Left cardiac atrium (tissue), 4 donors: ENCODE results near the gene VPS37C. TPM values are rescaled to one million over a fixed set of nuclear protein-coding genes. Genes with fewer than 3 reads are reported as not detected.
"Not testable (repeated sequence)": the region's sequence is repeated elsewhere in the genome, so short reads cannot be mapped to it uniquely, and the experiment has no call there.

Experiments
- ATAC-seq, 2 donors: fragments of 200-7000 bp; cut with Tn5 transposase; one replicate each; pipeline ENCODE4 v1.9.1; 2020; ENCODE audit warnings: mild to moderate bottlenecking in 2 of 2, moderate library complexity in 2 of 2
- DNase-seq: peaks from one replicate; pipeline ENCODE4 v3.0.0-alpha.2; 2020
- intact Hi-C, 2 donors: fragments of 100-400 bp; cut with DNase I; formaldehyde crosslinking; loops; one replicate each; pipeline versions ENCODE4 v1.14.1 to v1.15.1; 2022 to 2023
- long read RNA-seq: library from polyadenylated mRNA; unstranded; transcript quantifications from one replicate; pipeline ENCODE4 v2.0.0, GENCODE V29; 2021
- total RNA-seq, 2 donors: library from RNA; stranded (reverse); fragmentation: NEBNext Ultra II Directional; extraction: Animal tissue kit (Norgen Biotek cat#: 25700); gene quantifications; one replicate each; pipeline ENCODE4 v1.2.1, GENCODE V29; 2021
- donor health status: DM: no; HTN: yes; CAD: no.
- donor health status: DM: no; HTN: yes; CAD: no; lungs with severe emphysema.
- donor health status: DM: yes; HTN: yes; CAD: no.
- donor health status: Dilated cardiomyopathy.

The VPS37C gene
- total RNA-seq: 10 to 100 TPM; 18.6 to 23.1 TPM
- long read RNA-seq, partial matches to known transcripts: 0 of 8 reads
- long read RNA-seq, other reads (novel, unspliced or antisense): 6 of 8 reads

DNA sequence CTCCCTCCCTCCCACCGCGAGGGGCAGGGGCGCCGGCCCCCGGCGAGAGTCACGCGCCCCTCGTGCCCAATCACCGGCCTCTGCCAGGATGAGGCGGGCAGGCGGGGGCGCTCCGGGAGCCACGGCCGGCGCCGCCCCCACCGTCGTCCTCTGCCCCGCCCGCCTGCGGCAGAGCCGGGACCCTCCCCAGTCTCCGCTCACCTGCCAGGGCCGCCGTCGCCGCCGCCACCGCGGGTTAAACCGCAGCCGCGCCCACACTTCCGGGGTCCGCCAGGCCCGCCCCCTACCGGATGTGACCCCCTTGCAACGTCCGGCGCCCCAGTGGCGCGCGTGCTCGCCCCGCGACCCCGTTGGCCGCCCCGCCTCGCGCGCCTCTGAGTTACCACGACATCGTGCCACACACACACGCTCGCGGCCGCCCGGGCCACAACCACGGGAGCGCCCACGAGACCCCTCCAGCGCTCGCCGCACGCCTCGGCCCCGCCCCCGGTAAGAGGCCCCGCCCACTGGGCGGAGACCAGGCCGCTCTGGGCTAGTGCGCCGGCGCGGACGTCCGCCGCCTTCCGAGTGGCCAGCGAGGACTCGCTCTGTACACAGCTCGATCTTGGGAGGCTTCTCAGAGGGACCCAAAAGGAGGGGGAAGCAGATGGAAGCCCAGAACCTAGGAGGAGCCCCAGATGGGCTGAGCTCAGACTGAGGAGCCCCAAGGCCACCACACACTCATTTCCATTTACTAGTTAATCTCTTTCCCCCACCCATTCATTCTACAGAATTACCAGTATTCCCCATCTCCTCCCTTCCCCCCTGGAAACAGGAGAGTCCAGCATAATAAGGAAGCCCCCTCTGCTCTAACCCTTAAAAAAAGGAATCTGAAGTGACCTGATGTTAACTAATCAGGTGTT is at the start of gene VPS37C:
Gene VPS37C, minus strand, starts transcription at position 237 of the 902 bp plus-strand sequence. CDS start 22,597 bp downstream, outside the sequence.
- DNase-seq (peak; percentile 89), ATAC-seq (peak; percentile 96 to 97)
- intact Hi-C loops: no loop called here

DNA sequence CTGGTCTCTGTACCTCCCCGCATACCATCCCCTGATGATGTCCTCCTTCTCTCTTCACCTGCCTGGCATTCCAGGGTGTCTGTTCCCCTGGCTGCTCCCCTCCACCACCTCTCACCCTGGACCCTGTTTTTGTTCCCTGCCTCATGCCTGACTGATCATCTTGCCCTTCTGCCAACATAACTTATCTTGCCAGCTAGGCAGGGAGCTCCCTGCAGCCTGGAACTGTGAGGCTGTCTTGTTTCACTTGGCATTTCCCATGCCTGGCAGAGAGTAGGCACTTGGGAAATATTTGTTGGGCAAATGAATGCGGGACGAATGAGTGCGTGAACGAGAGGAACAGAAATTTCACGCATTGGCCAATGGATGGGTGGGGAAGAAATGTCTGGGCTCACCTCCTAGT is 49.4 kb upstream of the VPS37C start:
- DNase-seq, intact Hi-C loops: not testable (repeated sequence)
- ATAC-seq: peak; percentile 44 to 64

DNA sequence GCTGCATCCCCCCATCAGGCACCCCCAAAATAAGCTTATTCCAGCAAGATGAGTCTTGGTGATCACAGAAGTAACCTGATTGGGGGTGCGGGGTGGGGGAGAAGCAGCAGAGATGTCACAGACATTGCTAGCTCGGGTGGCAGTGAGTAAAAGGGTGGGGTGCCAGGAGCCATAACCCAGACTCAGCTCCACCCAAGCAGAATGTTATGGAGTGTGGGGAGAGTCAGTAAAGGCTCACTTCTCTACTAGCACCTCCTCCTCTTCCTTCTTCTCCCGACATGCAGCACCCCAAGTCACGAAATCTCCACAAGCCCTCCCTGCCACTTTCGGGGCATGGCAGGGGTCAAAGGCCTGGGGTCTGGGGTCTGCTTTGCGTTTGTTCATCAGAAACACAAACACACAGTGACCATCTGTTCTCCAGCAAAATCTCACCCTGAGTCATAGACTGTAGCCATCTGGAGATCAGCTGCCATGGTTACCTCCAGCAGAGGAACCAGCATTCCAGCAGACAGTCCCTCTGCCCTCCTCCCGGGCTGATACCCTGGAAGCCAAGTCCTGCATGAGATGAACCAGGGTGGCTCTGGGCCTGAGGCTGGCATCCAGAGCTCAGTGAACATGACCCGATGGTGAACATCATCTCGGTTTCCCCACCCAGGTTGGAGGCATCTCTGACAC is 46.5 kb upstream of the VPS37C start:
- ATAC-seq, DNase-seq, intact Hi-C loops: not testable (repeated sequence)

DNA sequence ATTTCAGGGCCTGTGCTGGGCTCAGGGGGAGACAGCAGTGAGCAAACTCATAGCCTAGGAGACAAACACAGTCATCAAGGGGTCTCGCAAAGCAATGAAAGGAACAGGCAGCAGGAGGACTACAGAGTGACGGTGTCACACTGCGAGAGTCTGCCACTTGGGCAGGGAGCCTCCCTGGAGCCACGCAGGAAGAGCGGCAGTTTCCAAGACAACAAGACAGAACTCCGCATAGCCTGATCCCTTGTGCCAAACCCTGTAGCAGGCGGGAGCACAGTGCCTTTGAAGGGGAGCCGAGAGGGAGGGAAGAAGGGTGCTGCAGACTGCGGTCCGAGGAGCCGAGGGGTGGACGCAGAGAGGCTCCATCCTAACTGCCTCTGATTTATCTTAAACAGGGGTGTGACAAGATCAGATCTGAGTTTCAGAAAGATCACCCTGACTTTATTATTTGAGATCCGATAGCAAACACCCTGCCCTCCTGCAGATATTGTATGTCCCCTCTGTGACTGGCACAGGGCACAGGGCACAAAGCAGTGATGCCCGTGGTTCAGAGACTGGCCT is 43.4 kb upstream of the VPS37C start:
- ATAC-seq, DNase-seq, intact Hi-C loops: not testable (repeated sequence)

DNA sequence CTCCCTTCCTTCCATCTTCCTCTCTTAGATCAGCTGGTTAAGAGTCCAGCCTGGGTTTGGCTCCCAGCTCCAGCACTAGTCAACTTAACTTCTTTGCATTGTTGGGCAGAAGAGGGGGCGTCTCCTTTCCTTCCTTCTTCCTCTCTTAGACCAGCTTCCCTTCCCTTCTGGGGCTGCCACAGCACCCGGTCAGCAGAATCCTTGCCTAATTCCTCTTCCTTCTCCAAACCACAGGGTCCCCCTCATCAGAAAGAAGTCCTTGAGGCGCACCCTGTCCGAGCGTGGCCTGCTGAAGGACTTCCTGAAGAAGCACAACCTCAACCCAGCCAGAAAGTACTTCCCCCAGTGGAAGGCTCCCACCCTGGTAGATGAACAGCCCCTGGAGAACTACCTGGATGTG is 42.6 kb upstream of the VPS37C start:
- peak; percentile 63 to 66 for ATAC-seq
- DNase-seq, intact Hi-C loops: not testable (repeated sequence)

DNA sequence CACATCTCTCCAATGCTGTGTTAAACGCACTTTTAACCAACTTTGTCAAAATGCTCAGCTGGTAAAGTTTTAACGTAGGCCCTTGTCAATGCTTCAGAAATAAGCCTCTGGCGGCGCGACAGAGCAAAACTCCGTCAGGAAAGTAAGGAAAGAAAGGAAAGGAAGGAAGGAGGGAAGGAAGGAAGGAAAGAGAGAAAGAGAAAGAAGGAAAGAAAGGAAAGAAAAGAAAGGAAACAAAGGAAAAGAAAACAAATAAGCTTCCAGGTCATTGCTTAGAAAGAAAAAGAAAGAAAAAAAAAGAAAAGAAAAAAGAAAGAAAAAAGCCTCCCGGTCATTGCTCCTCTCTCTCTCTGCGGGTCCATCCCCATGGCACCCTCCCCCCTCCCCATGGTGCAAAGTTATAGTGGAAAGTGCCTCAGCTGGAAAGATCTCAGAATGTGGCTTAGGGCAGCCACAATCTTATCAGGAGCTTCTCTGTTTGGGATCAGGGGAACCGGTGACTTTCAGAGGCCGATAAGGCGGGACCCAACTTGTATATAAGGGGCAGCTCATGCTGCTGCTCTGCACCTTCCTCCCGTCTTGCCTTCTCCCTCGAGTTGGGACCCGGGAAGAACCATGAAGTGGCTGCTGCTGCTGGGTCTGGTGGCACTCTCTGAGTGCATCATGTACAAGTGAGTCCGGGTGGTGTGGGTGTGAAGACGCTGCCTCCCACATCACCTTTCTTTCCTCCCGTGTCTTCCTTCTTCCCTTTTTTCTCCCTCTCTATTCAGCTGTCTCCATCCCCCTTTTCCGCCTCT is 41.9 kb upstream of the VPS37C start, which contains the start of gene PGA3:
Gene PGA3, plus strand, starts transcription at position 566 of the 797 bp plus-strand sequence. Its CDS starts 50 bp downstream, at position 616.
- intact Hi-C loops, ATAC-seq, DNase-seq: not testable (repeated sequence)

DNA sequence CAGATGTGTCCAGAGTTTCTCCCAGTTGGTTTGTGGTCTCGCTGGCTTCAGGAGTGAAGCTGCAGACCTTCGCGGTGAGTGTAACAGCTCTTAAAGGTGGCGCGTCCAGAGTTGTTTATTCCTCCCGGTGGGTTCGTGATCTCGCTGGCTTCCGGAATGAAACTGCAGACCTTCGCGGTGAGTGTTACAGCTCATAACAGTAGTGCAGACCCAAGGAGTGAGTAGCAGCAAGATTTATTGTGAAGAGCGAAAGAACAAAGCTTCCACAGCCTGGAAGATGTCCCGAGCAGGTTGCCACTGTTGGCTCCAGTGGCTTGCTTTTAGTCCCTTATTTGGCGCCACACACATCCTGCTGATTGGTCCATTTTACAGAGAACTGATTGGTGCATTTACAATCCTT is 40.2 kb upstream of the VPS37C start:
- ATAC-seq: no peak
- no peak for DNase-seq
- intact Hi-C loops: no loop called here

DNA sequence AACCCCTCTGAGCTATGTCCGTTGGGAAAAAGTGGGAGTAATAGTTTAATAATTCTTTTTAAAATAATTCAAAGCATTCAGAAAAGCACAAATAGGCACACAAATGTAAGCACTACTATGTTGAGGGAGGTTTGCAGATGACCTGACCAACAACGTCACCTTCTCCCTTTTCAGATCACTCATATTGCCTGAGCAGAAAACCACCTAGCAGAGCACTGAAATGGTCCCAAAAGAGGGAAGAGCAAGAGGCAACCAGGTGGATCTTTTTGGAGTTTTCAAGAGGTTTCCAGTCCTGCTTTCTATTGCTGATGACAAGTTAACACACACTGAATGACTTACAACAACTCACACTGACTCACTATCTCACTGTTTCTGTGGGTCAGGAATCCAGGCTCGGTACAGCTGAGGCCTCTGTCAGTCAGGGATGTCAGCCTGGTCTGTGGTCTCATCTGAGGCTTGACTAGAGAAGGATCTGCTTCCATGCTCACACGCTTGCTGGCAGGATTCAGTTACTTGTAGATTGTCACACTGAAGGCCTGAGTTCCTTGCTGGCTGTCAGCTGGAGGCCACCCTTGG is 37.8 kb upstream of the VPS37C start:
- no peak for ATAC-seq
- DNase-seq: no peak
- intact Hi-C loops: no loop called here

DNA sequence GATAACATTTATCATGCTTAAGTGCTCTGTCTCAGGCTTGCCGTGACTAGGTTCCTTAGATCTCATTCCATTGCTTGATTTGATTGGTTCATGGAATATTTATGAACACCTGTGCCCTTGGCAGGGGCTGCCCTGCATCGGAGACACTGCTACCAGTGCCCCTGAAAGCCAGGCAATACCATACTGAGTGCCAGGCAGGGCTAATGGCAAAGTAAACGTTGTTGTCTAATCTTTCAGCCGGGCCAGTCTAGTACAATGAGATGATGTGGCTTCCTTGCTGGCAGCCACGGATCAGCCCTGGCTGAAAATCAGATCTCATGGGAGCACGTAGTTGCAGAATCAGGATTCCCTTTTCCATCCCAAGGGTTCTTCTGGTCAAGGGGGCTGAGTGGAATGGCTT is 37.1 kb upstream of the VPS37C start:
- DNase-seq: no peak
- ATAC-seq: no peak
- intact Hi-C loops: no loop called here

DNA sequence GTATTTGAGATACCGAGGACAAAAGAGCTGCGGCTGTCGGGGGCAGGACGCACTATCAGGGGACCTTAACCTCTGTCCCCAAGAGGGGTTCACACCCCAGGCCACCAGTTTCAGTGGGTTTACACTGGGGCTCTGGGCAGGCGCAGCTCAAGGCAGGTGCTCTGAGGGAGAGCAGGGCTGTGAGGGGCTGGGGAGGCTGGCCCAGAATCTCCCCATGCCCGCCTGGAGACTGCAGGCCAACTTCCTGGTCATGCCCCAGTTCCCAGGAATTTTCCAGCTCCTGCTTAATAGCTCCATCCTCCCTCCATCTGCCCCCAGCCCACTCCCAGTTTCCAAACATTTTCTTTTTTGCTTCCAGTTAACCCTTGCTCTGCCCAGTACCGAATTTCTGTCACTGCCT is 34.5 kb upstream of the VPS37C start:
- no peak for DNase-seq
- intact Hi-C loops: no loop called here
- ATAC-seq: no peak

DNA sequence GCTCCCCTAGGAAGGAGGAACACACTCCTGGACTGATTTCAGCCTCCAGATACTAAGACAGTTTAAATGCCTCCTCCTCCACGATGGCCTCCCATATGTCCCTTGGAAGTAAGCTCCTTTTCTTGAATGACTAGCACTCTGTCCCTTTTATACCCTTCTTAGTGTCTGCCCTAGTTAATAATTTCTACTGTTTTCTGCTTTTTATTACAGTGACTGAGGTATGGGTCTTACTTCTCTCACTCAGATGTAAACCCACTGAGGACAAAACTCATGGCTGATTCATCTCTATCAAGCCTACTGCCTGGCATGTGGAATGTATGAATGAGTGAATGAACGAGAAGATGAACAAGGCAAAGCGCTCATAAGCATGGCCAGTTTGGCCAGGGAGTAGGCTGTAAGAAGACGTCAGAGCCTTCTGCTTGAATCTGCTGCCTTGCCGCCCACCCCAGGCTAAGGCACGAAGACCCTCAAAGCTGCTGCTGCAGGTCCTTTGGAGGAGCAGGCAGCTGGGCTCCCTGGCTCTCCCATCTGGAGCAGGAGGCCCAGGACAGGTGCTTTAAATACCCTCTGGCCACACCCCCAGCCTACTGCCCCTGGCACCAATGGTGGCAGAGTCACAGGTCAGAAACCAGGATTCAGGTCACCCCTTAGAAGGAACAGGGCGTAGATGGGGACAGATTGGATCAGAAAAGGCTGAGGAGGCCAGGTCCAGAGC is 33.9 kb upstream of the VPS37C start:
- ATAC-seq: no peak
- intact Hi-C loops: no loop called here
- DNase-seq: no peak

DNA sequence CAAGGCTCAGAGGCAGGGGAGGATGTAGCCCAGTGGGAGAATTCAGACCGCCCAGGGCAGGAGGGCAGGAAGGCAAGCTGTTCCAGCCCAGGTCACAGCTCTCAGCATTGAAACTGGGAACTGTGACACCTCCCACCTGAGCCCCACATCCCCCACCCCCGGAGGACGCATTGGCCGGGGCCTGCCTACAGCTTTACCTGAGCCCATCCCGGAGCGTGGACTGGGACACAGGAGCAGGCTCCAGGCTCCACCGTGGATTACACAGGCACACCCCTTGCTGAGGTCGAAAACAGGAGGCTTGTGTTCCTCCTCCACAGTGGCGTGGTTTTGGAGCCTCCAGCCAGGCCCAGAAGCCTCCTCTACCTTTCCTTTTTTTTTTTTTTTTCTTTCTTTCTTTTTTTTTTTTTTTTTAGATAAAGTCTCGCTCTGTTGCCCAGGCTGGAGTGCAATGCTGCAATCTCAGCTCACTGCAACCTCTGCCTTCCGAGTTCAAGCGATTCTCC is 33.0 kb upstream of the VPS37C start:
- DNase-seq: no peak
- intact Hi-C loops: no loop called here
- ATAC-seq: peak in 1 of 2 donors; percentile 82

DNA sequence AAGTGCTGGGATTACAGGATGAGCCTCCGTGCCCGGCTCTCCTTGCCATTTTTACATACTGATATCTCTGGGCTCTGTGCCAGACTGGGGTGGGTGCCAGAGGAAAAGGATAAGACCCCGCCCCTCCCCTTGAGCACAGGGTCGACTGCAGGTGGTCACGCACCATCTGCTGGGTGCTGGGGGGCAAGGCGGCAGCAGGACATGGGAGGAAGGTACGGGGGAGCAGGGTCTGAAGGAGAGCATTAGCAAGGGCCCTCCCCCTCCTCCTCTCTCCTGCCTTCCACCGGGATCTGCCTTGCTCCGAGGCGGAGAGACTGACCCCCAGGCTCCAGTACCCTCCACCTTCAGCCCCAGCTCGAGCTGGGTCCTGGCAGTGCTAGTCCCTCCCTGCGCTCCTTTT is 32.4 kb upstream of the VPS37C start:
- ATAC-seq (peak in 1 of 2 donors; percentile 49), DNase-seq (no peak)
- intact Hi-C loops: no loop called here

DNA sequence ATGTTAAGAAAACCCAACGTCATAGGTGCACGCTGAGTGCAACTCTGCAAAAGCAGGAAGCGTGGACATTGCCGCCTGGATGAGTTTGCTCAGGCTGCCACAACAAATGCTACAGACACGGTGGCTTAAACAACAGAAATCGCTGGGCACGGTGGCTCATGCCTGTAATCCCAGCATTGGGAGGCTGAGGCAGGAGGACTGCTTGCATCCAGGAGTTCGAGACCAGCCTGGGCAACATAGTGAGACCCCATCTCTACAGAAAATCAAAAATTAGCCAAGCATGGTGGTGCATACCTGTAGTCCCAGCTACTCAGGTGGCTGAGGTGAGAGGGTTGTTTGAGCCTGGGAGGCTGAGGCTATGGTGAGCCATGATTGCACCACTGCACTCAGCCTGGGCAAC is 28.7 kb upstream of the VPS37C start:
- intact Hi-C loops: loop anchor here in 1 of 2 donors (5.0 kb wide), 1 partner anchor 358 kb away; no protein-coding TSS in a partner anchor
- ATAC-seq (no peak), DNase-seq (no peak)

DNA sequence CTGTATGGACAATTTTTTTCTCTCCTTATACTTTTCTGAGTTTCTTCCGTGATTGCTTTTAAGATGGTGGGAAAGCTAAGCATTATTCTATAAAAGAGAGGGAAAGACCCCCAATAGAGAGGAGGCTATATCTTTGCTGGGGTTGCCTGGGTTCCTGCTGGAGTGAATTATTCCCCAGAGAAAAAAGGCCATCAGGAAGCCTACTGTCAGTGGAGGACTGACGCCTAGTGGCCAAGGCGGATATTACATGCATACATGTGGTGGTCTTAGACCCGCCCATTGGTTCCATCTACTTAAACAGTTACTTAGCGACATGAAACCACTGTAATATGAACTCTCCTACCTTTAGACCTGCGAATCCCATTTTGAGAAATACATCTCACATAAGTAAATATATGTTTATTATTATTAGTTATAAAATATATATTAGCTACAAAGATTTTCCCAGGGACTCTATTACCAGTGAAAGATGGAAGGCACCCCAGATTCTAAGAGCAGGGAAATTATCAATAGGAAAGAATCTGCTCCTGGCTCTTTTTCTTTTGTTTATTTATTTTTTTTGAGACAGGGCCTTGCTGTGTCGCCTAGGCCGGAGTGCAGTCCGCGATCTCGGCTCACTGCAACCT is 26.4 kb upstream of the VPS37C start:
- DNase-seq (peak; percentile 81), ATAC-seq (peak; percentile 72 to 77)
- intact Hi-C loops: loop anchor here in 1 of 2 donors (2.0 to 5.0 kb wide), 2 partner anchors 219 to 355 kb away; no protein-coding TSS in a partner anchor

DNA sequence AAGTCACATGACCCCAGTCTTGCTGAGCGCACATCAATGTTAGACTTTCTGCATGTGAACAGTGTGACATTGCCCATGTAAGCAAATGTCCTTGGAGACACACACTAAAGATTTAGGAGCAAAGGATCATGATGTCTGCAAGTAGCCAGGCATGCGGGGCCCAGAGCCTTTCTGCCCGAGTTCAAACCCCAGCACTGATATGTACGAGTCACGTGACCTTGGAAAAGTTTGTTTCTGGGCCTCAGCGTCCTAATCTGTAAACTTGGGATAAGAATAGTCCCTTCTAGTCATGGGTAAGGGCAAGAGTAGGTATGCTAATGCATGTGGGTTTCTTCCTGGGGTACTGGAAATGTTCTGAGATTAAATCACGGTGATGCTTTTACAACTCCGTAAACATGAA is 25.3 kb upstream of the VPS37C start:
- no peak for ATAC-seq

DNA sequence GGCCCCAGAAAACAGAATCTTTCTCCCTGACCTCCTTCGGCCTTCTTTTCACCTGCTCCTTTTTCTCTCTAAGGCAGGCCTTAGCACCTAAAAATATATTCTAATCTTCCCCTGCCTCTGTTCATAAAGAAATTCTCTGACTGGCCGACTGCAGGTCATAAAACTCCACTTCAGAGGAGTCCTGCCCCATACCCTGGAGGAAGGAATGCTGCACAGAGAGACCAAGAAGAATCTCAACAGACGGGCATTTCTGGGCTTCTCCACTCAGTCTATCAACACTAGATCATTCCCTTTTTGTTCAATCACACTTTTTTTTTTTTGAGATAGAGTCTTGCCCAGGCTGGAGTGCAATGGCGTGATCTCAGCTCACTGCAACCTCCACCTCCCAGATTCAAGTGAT is 22.4 kb upstream of the VPS37C start:
- DNase-seq: no peak
- no peak for ATAC-seq
- intact Hi-C loops: no loop called here

More for the DNA sequence above, 25.3 kb upstream of the VPS37C start:
- intact Hi-C loops: loop anchor here in 1 of 2 donors (2.0 to 5.0 kb wide), 2 partner anchors 218 to 354 kb away; no protein-coding TSS in a partner anchor
- no peak for DNase-seq
